ENCODE results near the gene LRRIQ3.
"Not testable (repeated sequence)": the region's sequence is repeated elsewhere in the genome, so short reads cannot be mapped to it uniquely, and the experiment has no call there.

DNA sequence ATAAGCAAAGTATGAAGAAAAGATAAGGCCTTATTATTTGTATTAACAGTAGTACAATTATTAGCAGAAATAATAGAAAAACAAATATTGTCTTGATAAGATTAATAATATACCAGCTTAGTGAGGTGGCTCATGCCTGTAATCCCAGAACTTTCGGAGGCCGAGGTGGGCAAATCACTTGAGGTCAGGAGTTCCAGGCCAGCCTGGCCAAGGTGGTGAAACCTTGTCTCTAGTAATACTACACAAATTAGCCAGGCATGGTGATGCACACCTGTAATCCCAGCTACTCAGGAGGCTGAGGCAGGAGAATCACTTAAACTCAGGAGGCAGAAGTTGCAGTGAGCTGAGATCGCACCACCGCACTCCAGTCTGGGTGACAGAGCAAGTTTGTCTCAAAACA lies 80.6 kb downstream of the LRRIQ3 start:
- TF ChIP-seq POLR2A, CTCF (IDR thresholded peaks at IDR 0.05): not testable (repeated sequence)

Data from right lobe of liver (tissue), 4 donors.